MM.1S (cell line): ENCODE results near the gene CCP110.

Experiments used
- EZH2phosphoT487 ChIP-seq: fragments of 300-600 bp; sonication (generic); IDR thresholded peaks from 2 replicates; pipeline ENCODE4 v1.6.1; 2018; ENCODE audit warnings: antibody characterized with exemption, low read length
- TF ChIP-seq, protein P1 (sequence below): fragments of 300-600 bp; sonication (generic); IDR thresholded peaks from 2 replicates; pipeline ENCODE4 v1.5.1; 2016; ENCODE audit warnings: antibody characterized with exemption, low read length, mixed read lengths

DNA sequence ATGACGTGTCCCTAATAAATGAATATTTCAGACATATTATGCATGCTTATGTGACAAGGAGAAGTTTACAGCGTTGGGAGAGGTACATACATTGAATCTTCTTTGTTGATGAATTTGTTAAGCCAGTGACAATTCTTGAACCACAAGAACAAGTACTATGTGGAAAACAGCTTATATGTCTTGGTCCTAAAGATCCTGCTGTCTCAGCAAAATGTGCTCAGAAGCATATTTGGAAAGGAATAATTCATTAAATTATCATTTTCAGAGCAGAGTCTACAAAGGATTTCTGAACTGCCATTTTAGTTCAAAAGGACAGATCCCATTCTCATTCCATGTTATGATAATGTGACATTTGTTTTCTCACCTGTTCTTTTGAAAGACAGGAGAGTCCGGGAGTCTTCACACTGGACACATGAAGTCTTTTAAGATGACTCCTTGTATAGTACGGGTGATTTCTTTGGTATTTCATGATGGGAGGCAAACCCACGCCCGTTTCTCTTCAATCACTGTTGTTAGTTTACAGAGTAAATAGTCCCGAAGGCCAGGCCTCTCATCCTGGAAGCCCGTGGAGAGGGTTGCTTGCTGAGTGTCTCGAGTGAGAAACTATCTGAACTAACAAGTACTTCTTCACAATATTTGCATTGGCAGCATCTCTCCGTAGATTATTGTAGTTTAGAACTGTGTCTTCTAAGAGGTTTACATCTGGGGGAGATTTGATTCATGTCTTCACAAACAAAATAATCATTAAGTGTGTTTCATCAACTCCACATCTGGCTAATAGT is 58.5 kb downstream of the CCP110 start:
- no peak for TF ChIP-seq EZH2phosphoT487
- TF ChIP-seq, protein P1, sequence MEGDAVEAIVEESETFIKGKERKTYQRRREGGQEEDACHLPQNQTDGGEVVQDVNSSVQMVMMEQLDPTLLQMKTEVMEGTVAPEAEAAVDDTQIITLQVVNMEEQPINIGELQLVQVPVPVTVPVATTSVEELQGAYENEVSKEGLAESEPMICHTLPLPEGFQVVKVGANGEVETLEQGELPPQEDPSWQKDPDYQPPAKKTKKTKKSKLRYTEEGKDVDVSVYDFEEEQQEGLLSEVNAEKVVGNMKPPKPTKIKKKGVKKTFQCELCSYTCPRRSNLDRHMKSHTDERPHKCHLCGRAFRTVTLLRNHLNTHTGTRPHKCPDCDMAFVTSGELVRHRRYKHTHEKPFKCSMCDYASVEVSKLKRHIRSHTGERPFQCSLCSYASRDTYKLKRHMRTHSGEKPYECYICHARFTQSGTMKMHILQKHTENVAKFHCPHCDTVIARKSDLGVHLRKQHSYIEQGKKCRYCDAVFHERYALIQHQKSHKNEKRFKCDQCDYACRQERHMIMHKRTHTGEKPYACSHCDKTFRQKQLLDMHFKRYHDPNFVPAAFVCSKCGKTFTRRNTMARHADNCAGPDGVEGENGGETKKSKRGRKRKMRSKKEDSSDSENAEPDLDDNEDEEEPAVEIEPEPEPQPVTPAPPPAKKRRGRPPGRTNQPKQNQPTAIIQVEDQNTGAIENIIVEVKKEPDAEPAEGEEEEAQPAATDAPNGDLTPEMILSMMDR: no peak
